Upper lobe of right lung (tissue), 1 donor: ENCODE measurements around the gene ZCCHC2. TPM values are rescaled to one million over a fixed set of nuclear protein-coding genes. Genes with fewer than 3 reads are reported as not detected.
A peak's percentile ranks its signal among the peaks of the same experiment; 100 is the strongest.

Source experiments
- ATAC-seq: fragments of 200-7000 bp; cut with Tn5 transposase; one replicate; pipeline ENCODE4 v1.9.1; 2020; ENCODE audit warnings: mild to moderate bottlenecking, moderate library complexity
- DNase-seq: peaks from one replicate; pipeline ENCODE4 v3.0.0-alpha.2; 2020
- H3K27ac ChIP-seq: fragments of 200-600 bp; one replicate; pipeline ENCODE4 v1.8.0; 2022
- H3K27me3 ChIP-seq: fragments of 200-600 bp; one replicate; pipeline ENCODE4 v1.8.0; 2022; ENCODE audit warnings: mild to moderate bottlenecking
- H3K36me3 ChIP-seq: fragments of 200-600 bp; one replicate; pipeline ENCODE4 v1.8.0; 2022
- H3K4me1 ChIP-seq: fragments of 200-600 bp; one replicate; pipeline ENCODE4 v1.8.0; 2022
- H3K4me3 ChIP-seq: fragments of 200-600 bp; one replicate; pipeline ENCODE4 v1.8.0; 2022; ENCODE audit warnings: mild to moderate bottlenecking
- H3K9me3 ChIP-seq: fragments of 200-600 bp; one replicate; pipeline ENCODE4 v1.8.0; 2022
- CTCF ChIP-seq: fragments of 200-600 bp; IDR thresholded peaks from one replicate; pipeline ENCODE4 v1.8.0; 2022; ENCODE audit warnings: antibody characterized with exemption
- intact Hi-C: fragments of 100-400 bp; cut with DNase I; formaldehyde crosslinking; loops from one replicate; pipeline ENCODE4 v1.11.0; 2022
- total RNA-seq: library from RNA; stranded (reverse); fragmentation: NEBNext Ultra II Directional; extraction: Animal tissue kit (Norgen Biotek cat#: 25700); gene quantifications from one replicate; pipeline ENCODE4 v1.2.1, GENCODE V29; 2021
- donor health status: DM: no; HTN: yes; CAD: no; lungs with severe emphysema.

Gene ZCCHC2
- total RNA-seq, 1 donor from 2014 or later = 36.6 TPM

- H3K4me3 ChIP-seq = no peak overlapping the region
These were observed 26.6 kb upstream of the ZCCHC2 start for GRCh38 chr18:62496262-62496661.

GRCh38 chr18:62497190-62497772 is 25.5 kb upstream of the ZCCHC2 start:
- Histone ChIP-seq H3K27me3 (no peaks in the 10 kb centered on the region), H3K27ac (no peak overlapping the region), H3K4me1 (no peaks in the 10 kb centered on the region), H3K36me3 (no peaks in the 10 kb centered on the region), H3K4me3 (no peak overlapping the region), H3K9me3 (no peaks in the 10 kb centered on the region)
- intact Hi-C loops = no loop called here
- no peak for TF ChIP-seq CTCF
- ATAC-seq = no peak
- DNase-seq = no peak

More at GRCh38 chr18:62496262-62496661, 26.6 kb upstream of the ZCCHC2 start:
- no peaks in the 10 kb centered on the region for H3K36me3 ChIP-seq
- DNase-seq (no peak), ATAC-seq (no peak)
- no peaks in the 10 kb centered on the region for H3K9me3 ChIP-seq
- no peak overlapping the region for H3K27ac ChIP-seq
- H3K4me1 ChIP-seq = no peaks in the 10 kb centered on the region
- no peak for TF ChIP-seq CTCF
- no peaks in the 10 kb centered on the region for H3K27me3 ChIP-seq
- intact Hi-C loops = no loop called here

GRCh38 chr18:62498616-62499262 is 24.1 kb upstream of the ZCCHC2 start:
- H3K4me1 ChIP-seq = no peaks in the 10 kb centered on the region
- DNase-seq = no peak
- no peak for TF ChIP-seq CTCF
- intact Hi-C loops = no loop called here
- H3K9me3 ChIP-seq = no peaks in the 10 kb centered on the region
- peak; percentile 76 for ATAC-seq
- H3K27ac ChIP-seq = no peak overlapping the region
- no peaks in the 10 kb centered on the region for H3K36me3 ChIP-seq
- H3K27me3 ChIP-seq = no peaks in the 10 kb centered on the region
- no peak overlapping the region for H3K4me3 ChIP-seq

GRCh38 chr18:62499263-62499650 is 23.6 kb upstream of the ZCCHC2 start:
- Histone ChIP-seq H3K4me1 (no peaks in the 10 kb centered on the region), H3K36me3 (no peaks in the 10 kb centered on the region), H3K27me3 (no peaks in the 10 kb centered on the region), H3K9me3 (no peaks in the 10 kb centered on the region), H3K4me3 (no peak overlapping the region), H3K27ac (no peak overlapping the region)
- no peak for TF ChIP-seq CTCF
- intact Hi-C loops = no loop called here
- ATAC-seq (peak; percentile 90), DNase-seq (no peak)

GRCh38 chr18:62500174-62500573 is 22.7 kb upstream of the ZCCHC2 start:
- Histone ChIP-seq H3K4me3 (no peak overlapping the region), H3K36me3 (no peaks in the 10 kb centered on the region), H3K9me3 (no peaks in the 10 kb centered on the region), H3K4me1 (no peaks in the 10 kb centered on the region), H3K27ac (no peak overlapping the region), H3K27me3 (no peaks in the 10 kb centered on the region)
- TF ChIP-seq CTCF = no peak
- DNase-seq (no peak), ATAC-seq (no peak)
- intact Hi-C loops = no loop called here
